ENCODE data around the gene IER5.

Gene IER5

DNA sequence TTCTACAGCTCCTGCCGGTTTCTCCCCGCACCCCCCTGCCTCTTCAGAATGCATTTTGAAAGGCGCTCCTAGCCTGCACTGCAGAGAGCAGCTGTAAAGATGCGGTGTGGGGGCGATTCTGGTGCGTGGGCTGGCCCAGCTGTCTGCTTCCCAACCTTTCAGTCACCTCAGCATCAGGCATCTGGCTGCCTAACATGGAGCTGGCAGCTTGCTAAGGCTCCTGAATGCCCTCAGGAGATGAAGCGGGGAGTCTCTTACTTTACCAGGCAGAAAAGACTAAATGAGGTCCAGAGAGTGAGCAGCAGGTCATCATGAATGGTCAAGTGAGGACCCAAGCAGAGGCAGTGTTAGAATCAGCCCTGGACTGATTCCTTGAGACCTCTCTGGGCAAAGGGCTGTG is 8.7 kb downstream of the IER5 start:
- peak; percentile 55 for DNase-seq (ENCODE audit: low read depth, low spot score)

DNA sequence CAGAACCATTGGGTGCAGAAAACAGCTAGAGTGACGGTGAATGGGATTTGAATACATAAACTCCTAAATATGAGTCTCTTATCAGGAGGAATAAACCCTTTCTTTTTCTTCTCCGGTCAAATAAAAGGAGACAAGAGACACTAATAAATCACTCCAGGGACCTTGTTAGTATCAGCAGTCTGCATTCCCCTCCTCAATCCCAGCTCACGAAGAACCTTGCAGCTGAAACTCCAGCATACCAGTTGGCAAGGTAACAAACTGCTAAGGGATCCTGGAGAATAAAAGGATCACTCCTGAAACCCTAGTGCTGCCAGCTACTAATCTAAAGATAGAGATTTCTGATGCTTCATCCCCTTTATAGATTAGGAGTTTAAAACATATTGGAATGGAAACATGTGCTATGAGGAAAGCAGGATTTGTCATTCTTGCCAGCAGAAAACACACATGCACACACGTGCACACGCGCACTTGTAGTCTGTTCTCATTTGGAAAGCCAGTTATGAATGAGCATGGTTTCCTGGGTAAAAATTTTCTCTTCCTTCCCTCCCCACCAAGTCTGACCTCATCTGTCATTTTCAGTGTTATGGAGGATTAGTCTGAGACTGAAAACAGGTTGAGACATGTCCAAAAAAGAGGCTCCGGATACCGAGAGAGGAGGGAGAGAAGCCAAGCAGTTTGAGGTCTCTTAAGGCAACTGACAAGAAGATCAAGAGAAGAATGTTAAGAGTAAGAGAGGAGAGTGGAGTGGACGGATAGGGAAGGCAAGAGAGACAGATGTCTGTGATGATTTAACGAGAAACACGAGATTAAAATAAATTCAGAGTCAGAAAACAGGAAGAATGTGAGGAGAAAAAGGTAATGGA is 10.9 kb downstream of the IER5 start:
- no peak for DNase-seq (ENCODE audit: low read depth, low spot score)

DNA sequence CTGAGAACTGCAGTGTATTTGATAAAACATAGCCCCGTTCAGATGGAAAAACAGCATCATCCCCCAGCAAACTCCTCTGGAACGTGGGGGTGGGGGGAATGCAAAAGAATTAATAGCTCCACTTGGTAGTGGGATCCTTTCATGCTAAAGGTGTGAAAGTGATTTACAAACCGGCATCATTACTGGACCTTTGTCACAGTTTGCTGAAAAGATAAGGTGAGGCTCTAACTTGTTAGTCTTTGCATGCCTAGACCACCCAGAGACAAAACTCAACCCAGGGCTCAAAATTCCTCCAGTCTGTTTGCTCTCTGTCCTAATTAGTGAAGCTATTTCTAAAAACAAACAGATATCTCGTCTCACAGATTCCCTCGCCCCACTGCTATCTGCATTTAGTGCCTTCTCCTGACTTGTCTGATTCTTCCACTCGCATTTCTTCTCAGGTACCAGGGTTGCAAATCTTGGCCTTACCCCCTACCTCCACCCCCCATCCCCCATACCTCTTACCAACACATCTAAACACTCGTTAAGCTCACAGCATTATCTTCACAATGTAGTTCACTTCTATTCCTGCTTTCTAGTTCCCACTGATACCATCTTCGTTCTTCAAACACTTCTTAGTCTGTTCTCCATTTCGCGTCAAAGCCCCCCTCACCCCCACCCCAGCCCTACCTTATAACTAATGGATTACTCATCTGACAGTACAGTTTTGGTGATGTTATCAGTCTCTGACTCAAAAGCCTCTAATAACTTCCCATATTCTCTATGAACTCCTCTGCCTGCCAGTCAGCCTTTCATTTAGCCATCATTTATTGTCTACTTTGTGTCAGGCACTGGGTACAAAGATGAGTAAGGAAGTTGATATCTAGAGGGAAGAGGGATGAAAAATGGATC is 11.8 kb downstream of the IER5 start:
- DNase-seq (ENCODE audit: low read depth, low spot score), result peak; percentile 63

DNA sequence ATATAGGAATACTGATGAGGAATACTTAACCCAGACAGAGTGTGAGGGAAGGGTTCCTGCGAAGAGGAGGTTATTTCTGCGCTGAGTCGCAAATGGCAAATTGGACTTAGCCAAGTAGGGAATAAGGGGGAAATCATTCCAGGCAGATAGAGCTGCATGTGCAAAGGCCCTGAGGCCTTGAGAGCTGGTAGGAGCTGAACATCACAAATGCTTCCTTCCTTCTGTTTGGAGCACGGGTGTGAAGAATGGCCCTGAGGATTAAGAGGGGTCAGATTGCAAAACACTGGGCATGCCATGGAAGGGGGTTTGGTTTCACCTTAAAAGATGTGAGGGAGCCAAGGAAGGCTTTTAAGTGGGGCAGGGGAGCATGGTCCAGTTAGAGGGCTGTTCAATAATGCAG is 12.4 kb downstream of the IER5 start:
- DNase-seq (ENCODE audit: low read depth, low spot score), result peak; percentile 48

DNA sequence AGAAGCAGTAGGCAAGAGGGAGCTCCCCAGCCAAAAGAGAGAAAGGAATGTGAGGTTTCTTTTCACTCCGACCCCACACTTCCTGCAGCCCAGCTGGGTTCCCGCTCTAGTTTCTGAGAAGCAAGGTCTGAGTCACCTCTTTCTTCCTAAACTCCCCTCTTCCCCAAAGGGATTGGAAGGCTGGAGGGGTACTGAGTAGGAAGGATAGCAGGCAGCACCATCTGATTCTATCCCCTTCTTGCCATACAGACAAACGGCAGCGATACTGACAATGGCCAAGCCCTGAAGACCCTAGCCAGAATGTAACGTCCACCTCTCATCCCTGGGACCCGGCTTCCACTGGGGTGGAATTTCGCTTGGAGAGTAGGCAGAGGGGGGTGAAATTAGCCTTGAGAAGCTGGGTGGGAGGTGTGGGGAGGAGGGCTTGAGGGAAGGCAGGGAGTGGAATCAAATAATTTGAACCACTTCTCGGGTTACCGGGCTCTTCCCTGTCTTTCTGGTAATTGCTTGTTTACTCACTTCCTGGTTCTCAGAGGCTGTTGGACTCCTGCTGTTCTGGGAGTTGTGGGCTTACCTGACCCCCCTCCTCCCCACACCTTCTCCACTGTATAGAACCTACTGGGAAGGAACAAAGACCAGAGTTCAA is 13.2 kb downstream of the IER5 start:
- DNase-seq (ENCODE audit: low read depth, low spot score), result peak; percentile 85

GRCh38 chr1:181102841-181103240 is 14.3 kb downstream of the IER5 start:
- no peak for DNase-seq (ENCODE audit: low read depth, low spot score)

GRCh38 chr1:181103399-181103798 is 14.9 kb downstream of the IER5 start:
- no peak for DNase-seq (ENCODE audit: low read depth, low spot score)

DNA sequence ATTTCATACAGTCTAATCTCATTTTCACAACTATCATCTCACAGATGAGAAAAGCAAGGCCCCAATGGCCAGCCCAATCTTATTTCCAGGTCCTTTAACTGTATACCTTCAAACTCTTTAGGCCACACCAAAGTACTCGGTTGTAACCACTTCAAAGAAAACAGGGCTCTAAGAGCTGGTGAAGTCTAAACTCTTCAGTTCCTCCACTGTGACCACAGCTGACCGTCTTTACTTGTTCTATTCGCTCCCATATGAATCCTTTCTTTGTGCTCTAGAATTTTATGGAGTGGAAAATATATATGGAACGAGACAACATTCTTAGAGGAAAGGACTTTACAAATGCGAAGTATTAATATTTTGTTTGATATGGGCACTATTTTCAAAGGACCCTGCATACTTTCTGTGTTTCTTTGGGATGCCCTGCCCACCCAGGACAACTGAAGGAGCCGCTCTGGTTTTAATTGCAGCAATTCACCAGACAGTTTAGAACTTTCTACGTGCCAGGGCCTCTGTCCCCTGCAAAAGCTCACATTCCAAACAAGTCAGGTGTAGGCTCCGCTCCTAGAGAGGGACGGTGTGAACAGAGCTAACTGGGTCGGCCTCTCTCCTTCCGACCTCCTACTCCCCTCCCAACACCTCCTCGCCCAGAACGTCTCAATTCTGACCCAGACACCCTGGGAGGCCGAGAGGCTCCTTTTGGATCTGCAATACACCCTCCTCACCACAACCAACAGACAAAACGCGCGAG is 15.7 kb downstream of the IER5 start:
- no peak for DNase-seq (ENCODE audit: low read depth, low spot score)

- DNase-seq (ENCODE audit: low read depth, low spot score), result peak; percentile 92
Measured at GRCh38 chr1:181104790-181105133, 16.3 kb downstream of the IER5 start.

GRCh38 chr1:181105134-181106021 is 16.9 kb downstream of the IER5 start:
- peak; percentile 77 for DNase-seq (ENCODE audit: low read depth, low spot score)

DNA sequence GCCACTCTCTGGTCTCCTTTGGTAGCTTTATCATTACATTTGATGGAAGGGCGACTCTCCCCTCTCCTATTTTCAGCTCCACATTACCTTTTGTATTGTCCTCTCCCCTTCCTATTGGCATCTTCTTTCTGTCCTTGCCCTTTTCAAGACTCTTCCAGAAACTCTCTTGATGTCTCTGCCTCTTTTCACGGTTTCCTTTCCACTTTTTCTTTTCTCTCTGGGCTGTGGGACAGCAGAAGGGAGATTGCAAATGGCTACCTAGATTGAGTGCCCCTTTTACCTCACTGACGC is 17.5 kb downstream of the IER5 start:
- no peak for DNase-seq (ENCODE audit: low read depth, low spot score)

DNA sequence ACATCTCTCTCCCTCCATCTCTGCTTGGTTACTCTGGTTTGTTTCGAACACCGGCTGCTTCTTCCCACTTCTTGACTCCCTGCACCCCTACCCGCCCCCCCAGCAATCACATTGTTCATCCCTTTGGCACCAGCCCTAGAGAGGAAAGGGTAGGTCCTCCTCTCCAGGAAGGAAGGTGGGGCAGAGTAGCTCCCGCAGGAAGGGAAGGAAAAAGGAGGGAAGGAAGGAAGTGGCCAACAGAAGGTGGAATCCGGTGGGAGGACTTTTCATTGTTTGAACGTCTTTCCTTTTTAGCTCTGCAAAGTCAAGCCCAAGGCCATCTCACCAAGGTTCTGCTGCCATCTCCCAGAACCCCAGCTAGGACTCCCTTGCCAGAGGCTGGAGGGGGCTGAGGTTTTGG is 18.0 kb downstream of the IER5 start:
- DNase-seq (ENCODE audit: low read depth, low spot score), result no peak

- DNase-seq (ENCODE audit: low read depth, low spot score), result no peak
Measured at GRCh38 chr1:181107711-181108110, 19.2 kb downstream of the IER5 start.

- no peak for DNase-seq (ENCODE audit: low read depth, low spot score)
Measured at GRCh38 chr1:181108304-181108867, 19.9 kb downstream of the IER5 start.

GRCh38 chr1:181110013-181110412 is 21.5 kb downstream of the IER5 start:
- peak; percentile 47 for DNase-seq (ENCODE audit: low read depth, low spot score)

DNA sequence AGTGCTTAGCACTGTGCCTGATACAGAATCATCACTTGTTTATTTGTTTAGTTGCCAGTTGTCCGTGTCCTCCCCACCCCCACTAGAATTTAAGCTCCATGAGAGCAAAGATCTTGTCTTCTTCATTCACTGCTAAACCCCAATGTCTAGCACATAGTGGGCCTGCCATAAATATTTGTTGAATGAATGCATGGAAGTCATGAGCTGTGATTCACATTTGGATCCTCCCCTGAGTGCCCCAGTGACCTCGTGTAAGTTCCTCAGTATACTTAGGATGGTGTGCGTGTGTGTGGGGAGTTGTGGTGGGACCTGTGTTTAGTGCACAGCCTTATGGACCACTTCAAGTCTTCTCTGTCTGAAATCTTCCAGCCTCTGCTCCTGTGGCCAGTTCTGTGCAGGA is 23.1 kb downstream of the IER5 start:
- no peak for DNase-seq (ENCODE audit: low read depth, low spot score)

- DNase-seq (ENCODE audit: low read depth, low spot score), result peak; percentile 82
Measured at GRCh38 chr1:181112071-181112929, 23.8 kb downstream of the IER5 start.

GRCh38 chr1:181113059-181113641 is 24.6 kb downstream of the IER5 start:
- peak; percentile 52 for DNase-seq (ENCODE audit: low read depth, low spot score)

Data from ELF-1 (cell line).